H9 (cell line): ENCODE measurements around the gene TAF1C. TPM values are rescaled to one million over a fixed set of nuclear protein-coding genes. Genes with fewer than 3 reads are reported as not detected.

Experiments
- DNase-seq: peaks from one replicate; pipeline ENCODE4 v3.0.0-alpha.2; 2017
- H2AFZ ChIP-seq: one replicate; pipeline ENCODE4 v1.6.1; 2013; ENCODE audit warnings: mild to moderate bottlenecking, low read length, control low read depth, moderate library complexity
- H2AK5ac ChIP-seq: 2 replicates; pipeline ENCODE4 v1.6.1; 2013; ENCODE audit warnings: low read length, control low read depth, mixed read lengths; ENCODE audit not compliant: insufficient read length
- H2BK120ac ChIP-seq: one replicate; pipeline ENCODE4 v1.6.1; 2013; ENCODE audit warnings: low read depth, mild to moderate bottlenecking, low read length, control low read depth, inconsistent platforms; ENCODE audit not compliant: poor library complexity, severe bottlenecking
- H2BK12ac ChIP-seq: 2 replicates; pipeline ENCODE4 v1.6.1; 2013; ENCODE audit warnings: low read length, control low read depth, mixed read lengths, low read depth; ENCODE audit not compliant: insufficient read length
- H2BK15ac ChIP-seq: 2 replicates; pipeline ENCODE4 v1.6.1; 2013; ENCODE audit warnings: low read depth, low read length, control low read depth
- H2BK20ac ChIP-seq: one replicate; pipeline ENCODE4 v1.6.1; 2013; ENCODE audit warnings: low read depth, mild to moderate bottlenecking, low read length, control low read depth, inconsistent platforms; ENCODE audit not compliant: poor library complexity, severe bottlenecking
- H2BK5ac ChIP-seq: 2 replicates; pipeline ENCODE4 v1.6.1; 2013; ENCODE audit warnings: low read length, control low read depth, mixed read lengths; ENCODE audit not compliant: insufficient read length
- H3K14ac ChIP-seq: 2 replicates; pipeline ENCODE4 v1.6.1; 2013; ENCODE audit warnings: low read length, control low read depth; ENCODE audit not compliant: insufficient read depth
- H3K18ac ChIP-seq: 2 replicates; pipeline ENCODE4 v1.6.1; 2013; ENCODE audit warnings: low read depth, mild to moderate bottlenecking, mixed read lengths, low read length, control low read depth; ENCODE audit not compliant: insufficient read length
- H3K23ac ChIP-seq: 2 replicates; pipeline ENCODE4 v1.6.1; 2013; ENCODE audit warnings: low read length, control low read depth, mixed read lengths, low read depth; ENCODE audit not compliant: insufficient read length
- H3K23me2 ChIP-seq: 2 replicates; pipeline ENCODE4 v1.6.1; 2013; ENCODE audit warnings: low read depth, mild to moderate bottlenecking, mixed read lengths, low read length, control low read depth; ENCODE audit not compliant: insufficient read length, poor library complexity, severe bottlenecking
- H3K27ac ChIP-seq: 2 replicates; pipeline ENCODE4 v1.5.1; 2013; ENCODE audit warnings: low read length, control low read depth, mixed read lengths, low read depth; ENCODE audit not compliant: insufficient read length
- H3K27me3 ChIP-seq: 2 replicates; pipeline ENCODE4 v1.6.1; 2013; ENCODE audit warnings: low read length, control low read depth, inconsistent platforms; ENCODE audit not compliant: insufficient read depth
- H3K4ac ChIP-seq: 2 replicates; pipeline ENCODE4 v1.6.1; 2013; ENCODE audit warnings: low read depth, mild to moderate bottlenecking, control low read depth, inconsistent platforms, low read length, moderate library complexity
- H3K4me1 ChIP-seq: 2 replicates; pipeline ENCODE4 v1.6.1; 2013; ENCODE audit warnings: low read length, control low read depth, inconsistent platforms; ENCODE audit not compliant: insufficient read depth
- H3K4me2 ChIP-seq: 2 replicates; pipeline ENCODE4 v1.6.1; 2013; ENCODE audit warnings: low read length, control low read depth, mixed read lengths; ENCODE audit not compliant: insufficient read length, insufficient read depth
- H3K56ac ChIP-seq: 2 replicates; pipeline ENCODE4 v1.6.1; 2013; ENCODE audit warnings: low read depth, mild to moderate bottlenecking, mixed read lengths, low read length, control low read depth; ENCODE audit not compliant: insufficient read length
- H3K79me1 ChIP-seq: 2 replicates; pipeline ENCODE4 v1.6.1; 2013; ENCODE audit warnings: low read depth, mild to moderate bottlenecking, moderate library complexity, low read length, control low read depth, inconsistent platforms; ENCODE audit not compliant: insufficient read depth, poor library complexity, severe bottlenecking
- H3K79me2 ChIP-seq: 2 replicates; pipeline ENCODE4 v1.6.1; 2013; ENCODE audit warnings: low read length, control low read depth, inconsistent platforms; ENCODE audit not compliant: insufficient read depth
- H3K9ac ChIP-seq: 2 replicates; pipeline ENCODE4 v1.6.1; 2013; ENCODE audit warnings: low read length, control low read depth, mixed read lengths; ENCODE audit not compliant: insufficient read length; ENCODE audit errors: extremely low read depth
- H3K9me3 ChIP-seq: one replicate; pipeline ENCODE4 v1.6.1; 2013; ENCODE audit warnings: low read depth, low read length, inconsistent platforms; ENCODE audit not compliant: control insufficient read depth
- H3T11ph ChIP-seq: one replicate; pipeline ENCODE4 v1.6.1; 2013; ENCODE audit warnings: mild to moderate bottlenecking, low read length, control low read depth, inconsistent platforms
- H4K20me1 ChIP-seq: one replicate; pipeline ENCODE4 v1.6.1; 2013; ENCODE audit not compliant: control insufficient read depth, insufficient read length, insufficient read depth
- H4K5ac ChIP-seq: 2 replicates; pipeline ENCODE4 v1.6.1; 2013; ENCODE audit warnings: low read depth, mild to moderate bottlenecking, mixed read lengths, low read length, control low read depth; ENCODE audit not compliant: insufficient read length
- H4K8ac ChIP-seq: replicated peaks from 2 replicates; pipeline ENCODE4 v1.6.1; 2013; ENCODE audit warnings: low read length, control low read depth, mixed read lengths, low read depth; ENCODE audit not compliant: insufficient read length
- H4K91ac ChIP-seq: 2 replicates; pipeline ENCODE4 v1.6.1; 2013; ENCODE audit warnings: low read depth, mild to moderate bottlenecking, moderate library complexity, mixed read lengths, low read length, control low read depth; ENCODE audit not compliant: insufficient read length
- H3K27ac Mint-ChIP-seq, 3 experiments: 2 replicates in 2 of 3; 3 replicates in 1 of 3; pipeline ENCODE4 v1.8.0; 2020 to 2021; ENCODE audit warnings: mixed read lengths in 3 of 3, mild to moderate bottlenecking in 1 of 3, moderate library complexity in 1 of 3
- H3K27me3 Mint-ChIP-seq: 2 replicates; pipeline ENCODE4 v1.8.0; 2021; ENCODE audit warnings: low read depth, mild to moderate bottlenecking, moderate library complexity, mixed read lengths
- H3K36me3 Mint-ChIP-seq, 3 experiments: 2 replicates in 2 of 3; 3 replicates in 1 of 3; pipeline ENCODE4 v1.8.0; 2020 to 2021; ENCODE audit warnings: low read depth in 3 of 3, mixed read lengths in 3 of 3; ENCODE audit not compliant: insufficient read depth in 1 of 3
- H3K4me1 Mint-ChIP-seq, 2 experiments: 2 replicates each; pipeline ENCODE4 v1.8.0; 2020; ENCODE audit warnings: mixed read lengths in 2 of 2
- H3K4me3 Mint-ChIP-seq, 2 experiments: 2 replicates in 1 of 2; 3 replicates in 1 of 2; pipeline ENCODE4 v1.8.0; 2020 to 2021; ENCODE audit warnings: mild to moderate bottlenecking in 2 of 2, mixed read lengths in 2 of 2, moderate library complexity in 1 of 2
- H3K9me3 Mint-ChIP-seq, 2 experiments: 2 replicates in 1 of 2; 3 replicates in 1 of 2; pipeline ENCODE4 v1.8.0; 2020; ENCODE audit warnings: mild to moderate bottlenecking in 2 of 2, mixed read lengths in 2 of 2, moderate library complexity in 1 of 2
- CTCF ChIP-seq: fragments of 200-600 bp; sonication (generic); conservative IDR thresholded peaks from 3 replicates; pipeline ENCODE4 v1.8.0; 2021; ENCODE audit warnings: antibody characterized with exemption, mild to moderate bottlenecking
- WGBS: extraction: QIAGEN DNeasy Blood & Tissue Kit; methylation state at CpG from one replicate; pipeline ENCODE4 v1.1.7; 2013; ENCODE audit warnings: missing lambda C conversion rate, low lambda C conversion rate, mixed read lengths; ENCODE audit not compliant: insufficient read length; ENCODE audit errors: extremely low coverage; 5-methylcytosine and 5-hydroxymethylcytosine counted together
- total RNA-seq: library from RNA; stranded (reverse); gene quantifications from 2 replicates; pipeline ENCODE4 v1.2.1, GENCODE V29; 2021

TAF1C gene
- total RNA-seq, 1 experiment from 2014 or later: 78.6 TPM

GRCh38 chr16:84229471-84229870 is 42.6 kb upstream of the TAF1C start:
- H3K9me3 Mint-ChIP-seq: no peaks in the 10 kb centered on the region
- TF ChIP-seq CTCF: no peak
- H3K27me3 Mint-ChIP-seq: peaks cover 6% of the 10 kb centered on the region
- H2BK12ac ChIP-seq: no peak overlapping the region
- H3K4me1 Mint-ChIP-seq: peaks cover 12 to 24% of the 10 kb centered on the region in 2 experiments
- no peak overlapping the region for H3K27ac ChIP-seq
- H4K8ac ChIP-seq: no peak overlapping the region
- DNase-seq: no peak
- peak overlapping the region in 2 of 3 experiments; percentile 31 to 63; a peak in 2 of 7 replicates for H3K27ac Mint-ChIP-seq
- no peak overlapping the region for H3K23ac ChIP-seq
- no peak overlapping the region for H2BK15ac ChIP-seq
- no peaks in the 10 kb centered on the region for H3K36me3 Mint-ChIP-seq
- H3K56ac ChIP-seq: no peak overlapping the region
- no CpG with 5 or more reads among the region's 11 CpGs for WGBS
- H4K20me1 ChIP-seq: no peaks in the 10 kb centered on the region
- H2BK5ac ChIP-seq: no peak overlapping the region
- H2AFZ ChIP-seq: no peak overlapping the region
- H2AK5ac ChIP-seq: no peak overlapping the region
- no peak overlapping the region for H4K91ac ChIP-seq
- no peaks in the 10 kb centered on the region for H3K27me3 ChIP-seq
- H3K4me3 Mint-ChIP-seq: no peak overlapping the region
- no peak overlapping the region for H3K9ac ChIP-seq
- H4K5ac ChIP-seq: no peak overlapping the region
- H3K79me2 ChIP-seq: no peaks in the 10 kb centered on the region
- H3K23me2 ChIP-seq: no peaks in the 10 kb centered on the region
- no peak overlapping the region for H3K18ac ChIP-seq
- no peak overlapping the region for H3K14ac ChIP-seq
- H3K4me1 ChIP-seq: no peaks in the 10 kb centered on the region
- H3K4me2 ChIP-seq: no peak overlapping the region
- no peaks in the 10 kb centered on the region for H3K9me3 ChIP-seq
- no peak overlapping the region for H2BK20ac ChIP-seq
- no peak overlapping the region for H2BK120ac ChIP-seq
- no peaks in the 10 kb centered on the region for H3K79me1 ChIP-seq
- H3K4ac ChIP-seq: no peak overlapping the region
- H3T11ph ChIP-seq: no peak overlapping the region
